HG03432 (cell line): Measurements from ENCODE around the gene CTNNAL1.
"Not testable (repeated sequence)": the region's sequence is repeated elsewhere in the genome, so short reads cannot be mapped to it uniquely, and the experiment has no call there.

Experiments used
- ATAC-seq: cut with Tn5 transposase; IDR thresholded peaks from one replicate; pipeline ENCODE4 v1.9.1; 2021; ENCODE audit warnings: mild to moderate bottlenecking, moderate library complexity; ENCODE audit not compliant: unreplicated experiment

The CTNNAL1 gene

GRCh38 chr9:109012876-109013678 is at the start of gene CTNNAL1:
Gene CTNNAL1 (minus strand): TSS chr9:109013499. CDS start chr9:109013442, 57 bp downstream.
- ATAC-seq = peak; percentile 84

DNA sequence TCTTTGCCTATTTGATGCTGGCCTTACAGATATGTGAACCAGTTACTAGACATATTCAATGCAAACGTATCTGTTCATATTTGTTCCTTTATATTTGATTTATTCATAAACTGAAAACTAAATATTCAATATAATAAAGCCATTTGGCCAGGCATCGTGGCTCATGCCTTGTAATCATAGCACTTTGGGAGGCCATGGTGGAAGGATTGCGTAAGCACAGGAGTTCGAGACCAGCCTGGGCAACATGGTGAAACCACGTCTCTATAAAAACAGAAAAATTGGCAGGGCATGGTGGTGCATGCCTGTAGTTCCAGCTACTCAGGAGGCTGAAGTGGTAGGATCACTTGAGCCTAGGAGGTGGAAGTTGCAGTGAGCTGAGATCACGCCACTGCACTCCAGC is 49.2 kb upstream of the CTNNAL1 start:
- no peak for ATAC-seq

GRCh38 chr9:109060191-109060590 is 46.9 kb upstream of the CTNNAL1 start:
- ATAC-seq = no peak

DNA sequence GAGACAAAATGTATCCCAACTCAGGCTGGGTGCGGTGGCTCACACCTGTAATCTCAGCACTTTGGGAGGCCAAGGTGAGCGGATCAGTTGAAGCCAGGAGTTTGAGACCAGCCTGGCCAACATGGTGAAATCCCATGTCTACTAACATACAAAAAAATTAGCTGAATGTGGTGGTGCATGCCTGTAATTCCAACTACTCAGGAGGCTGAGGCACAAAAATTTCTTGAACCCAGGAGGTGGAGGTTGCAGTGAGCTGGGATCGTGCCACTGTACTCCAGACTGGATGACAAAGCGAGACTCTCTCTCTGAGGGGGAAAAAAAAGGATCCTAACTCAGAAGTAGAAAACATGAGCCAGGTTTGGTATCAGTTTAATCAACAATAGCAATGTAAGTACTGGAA is 39.8 kb upstream of the CTNNAL1 start:
- not testable (repeated sequence) for ATAC-seq

DNA sequence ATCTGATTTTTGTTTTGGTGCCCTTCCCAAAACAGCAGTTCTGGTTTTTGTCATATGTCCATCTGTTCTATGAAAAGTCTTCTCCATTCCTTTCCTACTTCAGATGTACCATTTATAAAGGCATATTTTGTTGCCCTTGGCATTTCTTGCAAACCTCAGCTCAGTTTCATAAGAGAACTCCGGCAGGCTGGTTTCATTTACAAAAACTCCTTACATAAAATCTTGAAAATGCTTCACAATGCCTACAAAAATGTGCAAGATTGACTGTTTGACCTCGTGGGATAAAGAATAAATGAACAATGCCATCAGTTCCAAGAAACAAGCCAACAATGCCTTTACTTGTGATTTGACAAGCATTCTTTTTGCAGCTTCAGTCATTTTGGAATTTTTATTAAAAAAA is 39.1 kb upstream of the CTNNAL1 start:
- no peak for ATAC-seq

DNA sequence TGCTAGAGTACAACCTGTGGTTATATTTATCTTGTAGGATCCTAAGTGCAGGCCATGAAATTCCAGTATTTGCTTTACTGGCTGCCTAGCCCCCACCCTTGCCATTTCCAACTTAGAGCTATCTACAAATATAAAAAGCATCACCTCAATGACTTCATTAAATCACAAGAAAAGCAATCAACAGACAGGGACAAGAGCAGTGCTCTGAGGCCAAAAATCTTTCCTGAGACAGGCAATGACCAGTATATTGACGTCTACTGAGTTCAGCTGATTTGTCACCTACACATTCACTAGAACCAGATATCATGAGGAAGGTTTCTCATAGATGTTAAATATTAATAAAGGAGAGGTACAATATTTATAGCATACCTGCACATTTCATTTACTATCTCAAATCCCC is 38.4 kb upstream of the CTNNAL1 start:
- ATAC-seq = no peak

GRCh38 chr9:109050444-109050843 is 37.1 kb upstream of the CTNNAL1 start:
- no peak for ATAC-seq

DNA sequence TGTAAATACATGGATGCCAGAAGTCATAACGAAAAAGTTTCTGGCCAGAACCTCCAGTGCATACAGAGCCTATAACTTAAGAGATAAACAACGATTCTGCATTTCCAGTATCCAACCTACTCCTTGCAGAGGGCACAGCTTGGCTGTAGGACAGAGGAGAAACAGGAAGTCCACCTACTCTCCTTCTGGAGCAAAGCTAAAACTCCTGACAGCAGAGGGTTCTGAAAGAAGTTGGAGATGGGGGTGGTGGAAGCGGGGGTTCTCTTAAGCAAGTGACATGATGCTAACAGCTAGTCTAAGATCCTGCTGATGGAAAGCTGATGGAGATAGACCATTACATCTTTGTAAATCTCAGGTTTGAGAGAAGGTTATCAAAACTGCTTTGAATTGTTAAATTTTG is 35.5 kb upstream of the CTNNAL1 start:
- no peak for ATAC-seq

GRCh38 chr9:109047259-109047658 is 34.0 kb upstream of the CTNNAL1 start:
- ATAC-seq = no peak

GRCh38 chr9:109046346-109046745 is 33.0 kb upstream of the CTNNAL1 start:
- no peak for ATAC-seq

DNA sequence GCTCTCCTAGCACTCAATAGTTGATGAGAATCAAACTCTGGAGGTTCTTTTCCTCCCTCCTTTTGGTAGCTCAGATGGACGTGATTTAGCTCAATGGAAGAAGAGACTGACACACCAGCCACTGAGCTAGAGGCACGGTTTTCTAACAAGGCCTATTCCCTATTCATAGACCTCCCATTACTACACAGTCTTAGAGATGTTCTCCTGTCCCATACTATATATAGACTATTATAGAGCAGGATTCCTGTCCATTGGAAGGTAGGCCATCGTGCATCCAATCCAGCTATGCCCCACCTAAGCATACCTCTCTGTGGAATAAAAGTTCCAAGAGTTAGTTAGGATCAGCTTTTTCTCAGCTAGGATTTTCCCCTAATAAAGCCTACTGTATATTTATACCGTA is 30.3 kb upstream of the CTNNAL1 start:
- ATAC-seq = no peak

GRCh38 chr9:109040571-109040970 is 27.3 kb upstream of the CTNNAL1 start:
- ATAC-seq = no peak

GRCh38 chr9:109039539-109039938 is 26.2 kb upstream of the CTNNAL1 start:
- no peak for ATAC-seq

DNA sequence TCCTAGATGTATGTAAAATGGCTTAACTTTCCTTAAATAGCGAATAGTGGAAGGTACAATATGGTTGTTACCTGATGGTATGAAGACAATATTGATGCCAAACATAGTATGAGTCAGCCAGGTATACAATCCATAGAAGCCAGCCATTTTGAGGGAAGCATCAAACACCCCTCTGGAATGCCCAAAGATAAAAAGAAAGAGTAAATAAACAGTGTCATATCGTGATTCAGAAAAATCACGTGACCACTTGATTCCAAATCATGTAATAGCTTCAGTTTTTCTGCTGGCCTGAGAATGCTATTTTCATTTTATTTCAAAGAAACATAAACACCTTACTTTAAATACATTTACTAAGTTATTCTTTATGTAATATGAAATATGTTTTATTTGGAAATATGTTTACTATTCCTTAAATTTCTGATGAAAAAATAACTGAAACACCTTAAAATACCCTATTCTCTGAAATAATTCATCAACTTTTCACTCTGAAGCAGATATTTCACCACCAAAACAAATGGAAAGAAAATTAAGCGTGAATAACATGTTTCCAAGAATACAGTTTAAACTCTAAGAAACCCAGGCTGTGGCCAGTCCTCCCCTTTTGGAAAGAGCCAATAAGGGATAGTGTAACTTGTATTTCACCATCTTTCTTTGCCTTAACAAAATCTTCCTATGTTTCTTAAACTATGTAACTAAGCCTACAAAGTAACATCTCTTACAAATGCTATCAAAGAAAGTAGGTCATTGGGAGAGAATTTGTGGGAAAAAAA is 24.8 kb upstream of the CTNNAL1 start:
- no peak for ATAC-seq

- no peak for ATAC-seq
Measured at GRCh38 chr9:109036744-109037680, 23.7 kb upstream of the CTNNAL1 start.

- ATAC-seq = no peak
Measured at GRCh38 chr9:109035684-109036423, 22.6 kb upstream of the CTNNAL1 start.

DNA sequence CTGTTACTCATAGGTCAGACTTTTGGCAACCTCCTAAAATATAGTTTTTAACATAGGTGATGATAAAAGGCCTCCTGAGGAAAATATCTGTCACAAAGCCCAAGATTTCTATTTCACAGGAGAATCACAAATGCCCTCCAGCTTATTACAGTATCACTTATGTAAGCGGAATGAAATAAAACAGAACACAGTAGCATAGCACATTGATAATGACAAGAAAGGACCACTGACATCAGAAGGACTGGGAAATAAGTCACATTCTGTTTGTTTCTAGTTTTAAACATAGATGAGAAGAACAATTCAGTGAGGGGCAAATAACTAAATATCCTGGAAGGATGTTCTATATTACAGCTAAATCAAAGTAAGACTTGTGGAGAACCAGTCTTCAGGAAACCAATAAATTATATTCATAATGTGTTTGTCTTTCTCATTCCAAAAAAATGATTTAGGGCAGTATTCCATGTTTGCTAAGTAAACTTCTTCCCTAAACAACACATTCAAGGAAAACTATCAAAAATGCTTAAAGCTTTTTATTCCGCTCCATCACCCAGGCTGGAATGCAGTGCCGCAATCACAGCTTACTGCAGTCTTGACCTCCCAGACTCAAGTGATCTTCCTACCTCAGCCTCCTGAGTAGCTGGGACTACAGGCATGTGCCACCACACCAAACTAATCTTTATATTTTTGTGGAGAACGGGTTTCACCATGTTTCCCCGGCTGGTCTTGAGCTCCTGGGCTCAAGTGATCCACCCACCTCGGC is 20.8 kb upstream of the CTNNAL1 start:
- no peak for ATAC-seq

DNA sequence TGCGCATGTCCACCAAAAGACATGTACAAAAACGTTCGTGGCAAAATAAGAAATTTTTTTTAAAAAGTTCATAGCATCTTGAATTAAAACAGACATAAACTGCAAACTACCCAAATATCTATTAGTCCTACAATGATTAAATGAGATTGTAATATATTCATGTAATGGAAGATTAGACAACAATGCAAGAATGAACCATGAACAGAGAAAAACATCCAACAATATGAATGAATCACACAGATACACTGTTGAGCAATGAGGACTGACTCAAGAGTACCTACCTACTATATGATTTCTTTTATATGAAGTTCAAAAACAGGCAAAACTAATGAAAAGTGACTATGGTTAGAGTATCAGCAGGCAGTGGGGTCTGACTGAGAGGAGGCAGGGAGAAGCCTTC is 17.9 kb upstream of the CTNNAL1 start:
- no peak for ATAC-seq

- ATAC-seq = no peak
Measured at GRCh38 chr9:109030426-109030825, 17.1 kb upstream of the CTNNAL1 start.

DNA sequence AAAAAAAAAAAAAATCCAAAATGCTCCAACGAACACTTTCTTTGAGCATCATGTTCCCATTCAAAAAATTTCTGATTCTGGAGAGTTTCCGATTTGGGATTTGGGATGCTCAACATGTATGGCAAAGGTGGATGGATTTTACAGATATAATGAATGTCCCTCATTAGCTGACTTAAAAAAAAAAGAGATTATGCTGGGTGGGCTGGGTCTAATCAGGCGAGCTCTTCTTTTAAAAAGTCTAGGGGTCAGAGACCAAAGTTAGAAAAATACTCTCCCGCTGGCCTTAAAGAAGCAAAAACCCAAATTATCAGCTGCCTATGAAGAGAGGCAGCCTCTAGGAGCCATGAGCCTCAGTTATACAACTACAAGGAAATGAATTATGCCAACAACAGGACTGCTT is 15.2 kb upstream of the CTNNAL1 start:
- ATAC-seq = no peak
